ENCODE data around the gene SPDYE6. TPM values are rescaled to one million over a fixed set of nuclear protein-coding genes. Genes with fewer than 3 reads are reported as not detected.

The SPDYE6 gene
- total and polyA plus RNA-seq, 12 donors = 0.11 TPM; not detected in 11

- Histone ChIP-seq H3K27ac (no peak overlapping the region), H3K36me3 (replicated peaks in 1 of 2) (no peaks in the 10 kb centered on the region), H3K4me3 (no peak overlapping the region), H3K9me3 (replicated peaks in 1 of 3) (no peaks in the 10 kb centered on the region), H3K27me3 (no peaks in the 10 kb centered on the region), H3K4me1 (replicated peaks in 1 of 2) (peaks cover 0 to 10% of the 10 kb centered on the region in 2 donors)
- intact Hi-C loops (cut with DNase I) = no loop called here
- WGBS, 4 donors = 84 to 91% (median 89%) methylated on average over 9 of the region's 9 CpGs
- DNase-seq = no peak
- no peak for TF ChIP-seq CTCF (IDR thresholded peaks at IDR 0.05)
- TF ChIP-seq POLR2A (IDR thresholded peaks at IDR 0.05) = no peak
Measured at GRCh38 chr7:102310414-102310815, 45.8 kb downstream of the SPDYE6 start.

DNA sequence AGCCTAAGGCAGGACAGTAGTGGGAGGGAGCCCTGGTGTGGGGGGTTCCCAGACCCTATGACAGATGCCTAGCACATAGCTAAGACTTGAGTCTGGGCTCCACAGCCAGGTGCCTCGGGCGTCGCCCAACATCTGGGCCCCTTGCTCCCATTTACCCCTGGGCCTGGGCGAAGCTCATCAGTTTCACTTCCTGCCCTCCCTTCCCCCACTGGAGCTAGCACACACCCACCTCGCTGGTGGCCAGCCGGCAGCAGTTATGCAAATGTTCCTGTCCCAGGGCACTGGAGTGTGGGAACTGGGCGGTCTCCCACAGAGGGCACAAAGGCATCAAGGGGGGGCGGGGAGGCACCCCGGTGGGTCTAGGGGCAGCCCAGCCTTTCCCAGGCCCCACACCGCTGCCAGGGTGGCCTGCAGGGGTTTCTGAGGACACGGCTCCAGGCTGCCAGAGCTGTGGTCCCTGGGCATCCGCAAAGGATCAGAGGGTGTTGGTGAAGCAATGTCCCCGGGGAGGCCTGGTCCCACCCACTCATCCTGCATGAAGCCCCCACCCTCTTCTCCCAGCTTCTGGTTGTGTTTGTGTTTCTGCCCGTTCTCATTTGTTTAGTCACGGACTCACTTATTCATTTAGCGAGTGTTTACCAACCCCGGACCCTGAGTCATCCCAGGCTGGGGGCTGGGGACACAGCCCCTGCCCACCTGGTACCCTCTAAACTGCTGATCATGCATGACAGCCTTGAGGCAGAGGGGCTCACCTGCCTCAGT is 49.1 kb downstream of the SPDYE6 start:
- WGBS, 4 donors = 48 to 54% (median 53%) methylated on average over 10 to 17 of the region's 17 CpGs
- intact Hi-C loops (cut with DNase I) = no loop called here
- TF ChIP-seq CTCF (IDR thresholded peaks at IDR 0.05) (no peak), POLR2A (IDR thresholded peaks at IDR 0.05) (no peak)
- no peaks in the 10 kb centered on the region for H3K27me3 ChIP-seq
- no peaks in the 10 kb centered on the region for H3K9me3 ChIP-seq (replicated peaks in 1 of 3)
- no peaks in the 10 kb centered on the region for H3K36me3 ChIP-seq (replicated peaks in 1 of 2)
- no peak overlapping the region for H3K4me3 ChIP-seq
- peak in 6 of 7 donors; percentile 37 to 80 (median 47) for DNase-seq
- peaks cover 0 to 10% of the 10 kb centered on the region in 2 donors for H3K4me1 ChIP-seq (replicated peaks in 1 of 2)
- no peak overlapping the region for H3K27ac ChIP-seq

DNA sequence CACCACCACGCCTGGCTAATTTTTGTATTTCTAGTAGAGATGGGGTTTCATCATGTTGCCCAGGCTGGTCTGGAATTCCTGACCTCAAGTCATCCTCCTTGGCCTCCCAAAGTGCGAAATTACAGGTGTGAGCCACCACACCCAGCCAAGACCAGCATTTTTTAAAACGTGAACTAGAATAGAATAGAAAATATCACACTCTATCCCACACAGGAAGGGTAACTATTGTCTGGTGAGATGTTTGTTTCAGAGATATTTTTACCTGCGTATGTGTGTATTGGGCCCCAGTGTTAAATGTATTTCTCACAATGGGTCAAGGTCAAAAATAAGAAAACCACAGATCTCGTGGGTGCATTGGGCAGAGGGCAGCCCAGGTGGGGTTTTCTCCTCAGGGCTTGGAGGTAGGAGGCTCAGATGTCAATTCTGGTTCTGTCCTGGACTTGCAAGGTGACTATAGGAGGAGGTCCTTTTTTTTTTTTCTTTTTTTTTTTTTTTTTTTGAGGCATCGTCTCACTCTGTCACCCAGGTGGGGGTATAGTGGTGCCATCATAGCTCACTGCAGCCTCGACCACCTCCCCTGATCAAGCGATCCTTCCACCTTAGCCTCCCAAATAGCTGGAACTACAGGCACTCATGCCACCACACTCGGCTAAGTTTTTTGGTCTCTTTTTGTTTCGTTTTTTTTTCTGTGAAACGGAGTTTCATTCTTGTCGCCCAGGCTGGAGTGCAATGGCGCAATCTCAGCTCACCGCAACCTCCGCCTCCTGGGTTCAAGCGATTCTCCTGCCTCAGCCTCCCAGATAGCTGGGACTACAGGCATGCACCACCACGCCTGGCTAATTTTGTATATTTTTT is 50.6 kb downstream of the SPDYE6 start:
- H3K27ac ChIP-seq = no peak overlapping the region
- WGBS, 4 donors = 84 to 90% (median 87%) methylated on average over 16 to 17 of the region's 17 CpGs

More for the DNA sequence above, 50.6 kb downstream of the SPDYE6 start:
- Histone ChIP-seq H3K9me3 (replicated peaks in 1 of 3) (no peaks in the 10 kb centered on the region), H3K4me1 (replicated peaks in 1 of 2) (peaks cover 0 to 13% of the 10 kb centered on the region in 2 donors), H3K4me3 (no peak overlapping the region), H3K36me3 (replicated peaks in 1 of 2) (no peaks in the 10 kb centered on the region), H3K27me3 (no peaks in the 10 kb centered on the region)
- no peak for TF ChIP-seq CTCF (IDR thresholded peaks at IDR 0.05)
- DNase-seq = no peak
- intact Hi-C loops (cut with DNase I) = no loop called here

All from adrenal gland (tissue), 12 donors.